ENCODE measurements around the gene GRK5.

The GRK5 gene

DNA sequence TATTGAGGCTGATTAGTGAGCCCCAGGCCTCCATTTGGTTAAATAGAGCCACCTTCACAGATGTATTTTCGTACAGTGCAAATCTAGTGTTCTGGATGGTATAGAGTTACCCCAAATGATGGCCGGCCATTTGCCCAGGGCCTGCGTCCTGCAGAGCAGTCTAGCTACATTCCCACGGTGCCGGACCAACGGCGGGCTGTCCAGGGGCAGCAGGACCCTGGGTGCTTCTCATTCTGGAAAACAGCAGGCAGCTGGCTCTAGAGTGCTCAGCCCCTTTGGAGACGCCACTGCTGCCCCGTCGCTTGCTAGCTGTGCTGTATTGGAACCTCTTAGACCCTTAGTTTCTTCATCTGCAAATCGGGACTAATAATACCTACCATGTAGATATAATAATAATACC lies 186.1 kb downstream of the GRK5 start:
- DNase-seq, result no peak

DNA sequence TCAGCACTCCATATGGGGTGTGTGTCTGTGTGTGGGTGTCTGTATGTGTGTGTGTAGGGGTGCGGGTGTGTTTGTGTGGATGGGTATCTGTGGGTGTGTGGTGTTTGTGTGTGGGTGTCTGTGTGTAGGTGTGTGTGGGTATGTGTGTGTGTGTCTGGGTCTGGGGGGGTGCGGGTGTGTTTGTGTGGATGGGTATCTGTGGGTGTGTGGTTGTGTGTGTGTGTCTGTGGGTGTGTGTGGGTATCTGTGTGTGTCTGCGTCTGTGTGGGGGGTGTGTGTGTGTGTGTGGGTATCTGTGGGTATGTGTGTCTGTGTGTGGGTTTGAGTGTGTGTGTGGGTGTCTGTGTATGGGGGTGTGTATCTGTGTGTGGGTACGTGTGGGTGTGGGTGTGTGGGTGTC lies 186.5 kb downstream of the GRK5 start:
- no peak for DNase-seq

DNA sequence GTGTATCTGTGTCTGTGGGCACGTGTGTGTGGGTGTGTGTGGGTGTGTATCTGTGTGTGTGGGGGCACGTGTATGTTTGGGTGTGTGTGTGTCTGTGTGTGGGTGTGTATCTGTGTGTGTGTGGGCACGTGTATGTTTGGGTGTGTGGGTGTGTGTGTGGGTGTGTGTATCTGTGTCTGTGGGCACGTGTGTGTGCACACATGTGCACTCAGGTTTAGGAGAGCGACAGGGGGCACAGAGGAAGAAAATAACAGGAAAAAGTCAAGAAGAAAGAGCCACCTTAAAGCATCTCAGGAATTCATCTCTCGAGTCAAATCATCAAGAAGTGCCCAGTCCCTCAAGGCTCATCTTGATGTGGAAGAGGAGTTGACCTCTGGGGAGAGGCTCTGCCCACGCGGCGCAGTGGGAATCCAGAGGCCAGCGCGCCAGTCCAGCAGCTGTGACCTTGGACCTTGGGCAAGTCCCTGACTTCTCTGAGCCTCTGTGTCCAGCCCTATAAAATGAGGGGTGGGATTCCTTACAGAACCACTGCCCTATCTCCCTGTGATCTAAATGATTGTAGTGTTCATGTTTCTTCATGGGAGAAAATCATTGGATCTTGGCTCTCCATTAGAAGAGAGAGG lies 187.4 kb downstream of the GRK5 start:
- DNase-seq, result no peak

DNA sequence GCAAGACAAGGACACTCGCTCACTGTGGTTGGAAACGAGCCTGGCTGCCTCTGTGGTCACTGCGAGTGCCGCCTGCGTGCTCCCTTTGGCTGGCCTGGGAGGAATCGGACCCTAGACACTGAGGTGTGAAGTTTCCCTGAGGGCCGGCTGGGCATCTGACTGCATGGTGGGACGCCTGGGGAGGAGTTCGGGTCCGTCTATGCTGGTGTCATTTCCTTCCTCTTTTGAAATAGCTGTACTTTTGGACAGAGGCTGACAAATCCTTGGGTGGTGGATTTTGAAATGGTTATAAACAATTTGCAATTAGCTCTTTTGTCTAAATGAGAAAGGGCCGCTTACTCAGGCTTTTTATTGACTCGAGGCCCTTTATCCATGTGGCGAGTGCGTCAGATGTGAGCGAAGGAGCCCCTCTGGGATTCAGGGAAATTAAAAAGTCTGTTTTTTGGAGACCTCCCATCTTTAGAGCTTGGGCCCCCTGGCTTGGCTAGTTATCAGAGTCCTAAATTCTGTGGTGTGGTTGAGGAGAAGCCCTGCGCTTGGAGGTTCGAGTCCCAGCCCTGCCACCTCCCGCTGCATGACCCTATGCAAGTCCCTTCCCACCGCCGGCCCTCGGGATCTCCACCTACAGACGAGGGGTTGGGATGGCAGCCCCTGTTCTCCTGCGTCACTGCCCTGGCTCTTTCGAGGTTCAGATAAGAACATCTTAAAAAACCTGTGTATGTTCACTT lies 188.1 kb downstream of the GRK5 start:
- peak; percentile 68 for DNase-seq

DNA sequence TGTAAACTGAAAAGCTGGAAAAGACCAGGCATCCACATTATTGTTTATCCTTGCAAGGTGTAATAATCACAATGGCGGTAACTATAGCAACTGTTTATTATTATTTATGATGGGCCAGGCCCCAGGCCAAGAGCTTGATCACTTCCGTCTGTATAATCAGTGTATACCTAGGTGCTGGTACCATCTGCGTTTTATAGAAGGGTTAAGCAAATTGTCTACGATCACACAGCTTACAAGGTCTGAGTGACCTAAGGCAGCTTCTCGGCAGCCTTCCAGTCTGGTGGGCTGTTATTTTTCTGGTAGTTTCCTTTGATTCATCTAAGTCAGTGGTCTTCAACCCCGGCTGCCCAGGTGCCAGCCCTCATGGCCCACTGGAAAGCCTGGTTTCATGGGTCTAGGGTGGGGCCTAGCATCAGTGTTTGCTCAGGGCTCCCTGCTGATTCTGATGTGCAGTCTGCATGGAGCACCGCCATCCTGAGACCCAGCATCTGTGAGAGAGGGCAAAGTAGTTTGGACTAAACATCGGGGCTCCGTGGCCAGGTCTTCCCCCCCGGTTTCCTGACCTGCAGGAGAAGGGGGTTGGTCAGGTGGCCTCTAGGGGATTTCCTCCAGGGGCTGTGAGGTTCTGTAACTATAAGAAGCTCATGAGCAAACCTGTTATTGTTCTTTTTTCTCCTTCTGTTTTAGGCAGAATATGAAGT lies 188.8 kb downstream of the GRK5 start:
- peak; percentile 37 for DNase-seq

DNA sequence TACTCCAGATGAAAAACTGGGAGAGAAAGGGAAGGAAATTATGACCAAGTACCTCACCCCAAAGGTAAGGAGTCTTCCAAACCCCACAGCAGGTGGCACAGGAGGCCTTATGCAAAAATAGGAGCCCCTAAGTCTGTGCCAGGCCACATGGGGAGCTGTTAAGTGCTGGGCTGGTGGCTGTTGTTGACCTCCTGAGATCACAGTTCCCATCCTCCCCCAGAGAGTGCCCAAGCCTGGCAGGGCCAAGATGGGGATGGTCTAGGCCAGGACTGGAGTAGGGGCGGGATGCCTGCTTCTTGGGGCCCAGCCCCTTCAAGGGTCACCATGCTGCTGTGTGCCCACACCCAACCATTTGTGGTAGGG lies 189.3 kb downstream of the GRK5 start:
- no peak for DNase-seq

DNA sequence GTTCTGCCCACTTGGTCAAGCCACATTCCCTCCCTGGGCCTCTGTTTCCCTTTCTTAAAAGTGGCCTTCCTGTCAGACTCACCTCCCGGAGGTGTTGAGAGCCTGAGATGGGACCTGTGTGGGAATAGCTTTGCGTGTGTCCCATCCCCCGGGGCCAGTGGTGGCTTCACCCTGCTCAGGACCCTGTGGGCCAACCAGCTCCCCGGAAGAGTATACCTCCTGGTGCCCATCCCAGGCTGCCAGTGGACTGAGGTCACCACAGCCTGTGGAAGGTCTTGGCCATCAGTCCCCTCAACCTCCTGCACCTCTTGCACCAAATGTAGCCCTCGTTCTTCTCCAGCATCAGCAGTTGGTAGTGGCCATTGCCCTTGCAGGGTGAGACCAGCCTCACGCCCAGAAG lies 190.0 kb downstream of the GRK5 start:
- no peak for DNase-seq

DNA sequence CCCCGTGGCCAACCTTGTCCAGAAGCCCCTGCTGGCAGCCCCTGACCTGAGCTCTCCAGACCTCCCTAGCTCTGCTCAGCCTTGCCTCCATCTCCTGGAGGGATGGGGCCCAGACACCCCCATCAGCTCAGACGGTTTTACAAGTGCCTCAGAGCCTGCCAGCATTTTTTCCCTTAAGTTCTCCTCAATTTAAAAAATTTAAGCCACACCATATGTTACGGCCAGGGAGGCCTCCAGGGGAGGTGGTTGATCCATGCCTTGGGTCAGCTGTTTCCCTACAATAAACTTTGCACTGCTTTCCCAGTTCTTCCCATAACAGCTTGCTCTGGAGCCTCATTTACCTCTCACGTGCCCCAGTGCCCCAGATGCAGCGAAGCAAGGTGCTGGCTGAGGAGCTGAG lies 191.6 kb downstream of the GRK5 start:
- DNase-seq, result no peak

DNA sequence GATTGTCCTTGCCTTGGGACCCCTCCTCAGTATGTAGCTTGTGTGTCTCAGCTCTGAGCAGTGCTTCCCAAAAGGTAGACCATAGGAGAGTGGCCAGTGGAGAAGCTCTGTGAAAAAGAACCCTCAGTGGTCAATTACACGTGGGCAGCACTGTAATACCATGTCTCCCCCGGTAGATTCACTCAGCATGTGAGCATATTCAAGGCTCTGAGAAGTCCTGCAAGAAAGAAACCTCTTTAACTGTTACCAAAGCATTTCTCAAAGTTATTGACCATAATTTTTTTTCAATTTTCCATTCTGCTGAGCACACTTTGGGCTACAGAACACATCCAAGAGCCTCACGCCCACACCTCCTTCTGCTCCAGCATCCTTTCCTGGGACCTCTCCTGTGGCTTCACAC lies 192.1 kb downstream of the GRK5 start:
- DNase-seq, result no peak

DNA sequence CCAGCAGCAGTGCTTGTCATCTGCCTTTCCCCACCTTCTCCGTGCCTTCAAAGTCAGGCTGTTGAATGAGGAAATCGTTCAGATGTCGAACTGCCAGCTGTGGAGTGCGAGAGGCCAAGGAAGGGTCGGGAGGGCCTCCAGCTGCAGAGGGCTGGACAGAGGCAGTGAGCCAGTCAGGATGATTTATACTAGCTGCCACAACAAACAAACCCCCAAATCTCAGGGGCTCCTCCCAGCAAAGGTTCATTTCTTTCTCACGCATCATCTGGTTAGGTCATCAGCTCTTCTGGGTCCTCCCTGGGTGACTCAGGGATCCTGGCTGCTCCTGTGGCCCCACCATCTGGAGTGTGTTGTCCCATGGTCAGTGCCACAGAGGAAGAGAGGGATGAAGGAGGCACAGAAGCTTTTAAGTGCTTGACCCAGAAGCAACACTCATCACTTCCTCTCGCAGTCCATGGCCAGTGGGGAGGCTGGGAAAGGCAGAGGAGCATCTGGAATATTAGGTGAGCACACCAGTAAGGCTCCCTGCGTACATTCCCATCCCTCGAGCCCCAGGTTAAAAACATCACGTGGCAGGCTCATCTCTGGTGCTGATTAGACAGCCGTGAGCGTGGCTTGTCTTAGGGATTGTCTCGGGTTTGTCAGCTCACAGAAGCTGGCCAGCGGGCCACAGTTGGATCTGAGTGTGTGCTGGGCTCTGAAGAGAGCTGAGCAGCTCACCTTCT lies 194.5 kb downstream of the GRK5 start:
- DNase-seq, result peak; percentile 44

DNA sequence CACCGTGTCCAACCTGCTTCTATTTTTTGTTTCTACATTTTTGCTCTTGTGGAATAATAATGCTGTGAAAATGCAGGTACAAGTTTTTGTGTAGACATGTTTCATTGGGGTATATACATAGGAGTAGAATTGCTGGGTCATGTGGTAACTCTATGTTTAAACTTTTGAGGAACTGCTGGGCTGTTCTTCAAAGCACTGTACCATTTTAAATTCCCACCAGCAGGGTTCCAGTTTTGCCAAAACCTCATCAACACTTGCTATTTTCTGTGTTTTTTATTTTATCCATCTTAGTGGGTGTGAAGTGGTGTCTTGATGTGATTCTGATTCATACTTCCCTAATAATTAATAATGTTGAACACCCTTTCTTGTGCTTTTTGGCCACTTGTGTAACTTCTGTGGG lies 196.6 kb downstream of the GRK5 start:
- no peak for DNase-seq

DNA sequence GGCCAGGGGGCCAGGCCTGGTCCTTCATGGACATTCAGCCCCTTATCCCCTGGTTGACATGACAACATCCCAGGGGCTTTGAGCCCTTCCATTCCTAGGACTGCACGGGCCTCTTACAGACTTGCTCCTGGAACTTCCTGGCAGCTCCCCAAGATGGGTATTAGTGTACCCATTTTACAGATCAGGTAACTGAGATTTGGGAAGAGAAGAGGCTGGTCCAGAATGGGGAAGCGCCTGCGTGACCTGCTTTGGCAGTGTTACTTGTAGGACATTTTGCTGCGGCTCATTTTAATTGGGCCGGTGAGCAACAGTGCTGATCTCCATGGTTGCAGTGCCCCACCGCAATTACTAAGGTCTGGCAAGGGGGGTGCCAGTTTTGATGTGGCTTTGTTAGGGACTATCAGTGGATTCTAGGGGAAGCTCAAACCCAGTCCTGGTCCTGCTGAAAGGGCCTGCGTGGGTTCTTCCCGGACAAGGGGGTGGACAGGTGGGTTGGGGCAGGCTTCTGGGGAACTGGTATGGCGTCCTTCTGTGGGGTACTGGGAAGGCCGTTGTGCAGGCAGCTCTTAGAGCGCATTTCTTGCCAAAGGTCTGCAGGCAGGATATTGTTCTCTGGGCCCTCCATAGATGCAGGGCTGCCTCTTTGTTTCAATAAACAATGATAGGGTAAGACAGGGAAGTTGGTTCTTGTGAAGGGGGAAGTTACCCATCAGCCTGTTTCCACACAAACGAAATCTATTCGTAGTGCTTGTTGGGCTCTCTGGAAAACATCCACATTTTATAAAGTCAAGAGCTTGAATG lies 197.5 kb downstream of the GRK5 start:
- no peak for DNase-seq

DNA sequence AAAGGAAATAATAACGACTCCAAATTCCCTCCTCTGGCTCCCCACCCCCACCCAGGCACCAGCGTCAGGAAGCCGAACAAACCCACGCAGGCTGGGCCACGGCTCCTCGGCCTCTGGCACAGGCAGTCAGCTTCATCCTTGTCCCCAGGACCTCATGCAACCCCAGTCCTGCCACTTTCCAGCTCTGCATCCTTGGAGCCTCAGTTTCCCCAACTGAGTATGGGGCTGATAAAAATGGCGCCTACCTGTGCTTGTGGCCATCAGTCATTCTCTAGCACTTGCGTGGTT lies 198.1 kb downstream of the GRK5 start:
- no peak for DNase-seq

DNA sequence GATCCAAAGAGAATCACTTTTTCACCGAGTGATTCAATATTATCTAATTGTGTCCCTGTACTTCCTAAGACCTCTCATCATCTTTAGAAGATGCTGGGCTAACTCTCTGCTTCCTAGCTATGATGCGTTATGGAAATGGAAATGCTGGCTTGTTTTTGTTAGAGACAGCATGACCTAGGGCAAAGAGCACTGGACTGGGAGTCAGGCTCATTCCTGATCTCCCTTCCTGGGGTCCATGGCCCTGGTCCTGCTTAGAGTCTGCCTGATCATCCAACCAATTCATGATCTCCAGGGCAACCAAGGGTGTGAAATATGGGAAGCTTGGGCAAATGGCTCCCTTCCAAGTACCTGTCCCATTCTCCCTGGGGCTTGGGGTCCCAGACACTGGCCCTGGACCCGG lies 198.8 kb downstream of the GRK5 start:
- DNase-seq, result no peak

DNA sequence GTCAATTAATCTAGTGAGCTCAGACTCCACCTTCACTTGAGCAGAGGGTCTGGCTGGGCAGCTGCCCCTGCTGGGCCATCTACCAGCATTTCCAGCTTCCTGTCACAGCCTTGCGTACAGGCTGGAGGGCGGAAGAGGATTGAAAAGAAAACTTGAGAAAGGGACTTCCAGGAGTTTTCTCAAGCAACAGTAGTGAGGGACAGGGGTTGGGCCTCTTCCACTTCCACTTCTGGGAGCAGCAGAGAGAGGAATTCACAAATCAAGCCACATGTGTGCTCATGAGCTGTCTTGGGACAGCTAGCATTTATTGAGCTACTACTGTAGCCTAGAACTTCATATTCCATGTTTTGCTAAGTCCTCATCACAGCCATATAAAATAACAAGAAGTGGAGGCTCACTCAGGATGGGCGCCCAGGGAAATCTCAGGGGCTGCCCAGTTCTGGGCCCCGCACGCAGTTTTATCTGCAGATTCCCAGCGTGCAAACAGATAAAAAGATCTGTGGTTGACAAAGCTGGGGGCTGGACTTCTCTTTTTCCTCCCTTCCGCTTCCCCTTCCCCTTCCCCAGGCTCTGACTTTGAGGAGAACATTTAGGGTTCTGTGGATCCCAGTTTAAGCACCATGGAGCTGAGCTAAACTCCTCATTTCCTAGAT lies 199.4 kb downstream of the GRK5 start:
- no peak for DNase-seq

DNA sequence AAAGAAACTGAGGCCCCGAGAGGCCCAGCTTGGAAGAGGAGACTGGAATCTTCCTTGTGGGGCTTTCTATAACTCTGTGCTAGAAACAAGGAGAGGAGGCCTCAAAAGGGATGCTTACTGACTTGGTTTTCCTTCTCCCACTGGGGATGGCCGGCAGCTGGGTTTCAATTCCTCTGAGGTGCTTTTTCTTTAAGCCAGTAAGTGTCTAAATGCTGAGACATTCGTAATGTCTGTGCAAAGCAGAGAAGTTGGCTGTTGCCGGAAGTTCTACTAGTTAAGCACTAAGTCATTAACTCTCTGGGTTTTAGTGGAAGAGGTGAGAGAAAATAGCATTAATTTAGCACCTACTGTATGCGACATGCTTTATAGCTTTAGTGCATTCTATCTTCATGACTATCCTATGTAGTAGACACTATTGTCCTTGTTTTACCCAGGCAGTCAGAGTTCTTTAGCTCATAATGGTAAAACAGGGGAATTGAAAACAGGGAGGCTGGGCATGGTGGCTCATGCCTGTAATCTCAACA lies 199.9 kb downstream of the GRK5 start:
- DNase-seq, result no peak

DNA sequence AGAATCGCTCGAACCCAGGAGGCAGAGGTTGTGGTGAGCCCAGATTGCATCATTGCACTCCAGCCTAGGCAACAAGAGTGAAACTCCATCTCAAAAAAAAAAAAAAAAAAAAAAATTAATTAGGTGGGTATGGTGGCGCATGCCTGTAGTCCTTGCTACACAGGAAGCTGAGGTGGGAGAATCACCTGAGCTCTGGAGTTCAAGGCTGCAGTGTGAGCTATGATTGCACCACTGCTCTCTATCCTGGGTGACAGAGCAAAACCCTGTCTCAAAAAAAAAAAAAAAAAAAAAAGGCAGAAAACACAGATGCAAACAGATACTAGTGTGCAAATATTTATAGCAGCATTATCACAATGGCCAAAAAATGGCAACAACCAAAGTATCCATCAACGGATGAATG lies 200.7 kb downstream of the GRK5 start:
- DNase-seq, result no peak

DNA sequence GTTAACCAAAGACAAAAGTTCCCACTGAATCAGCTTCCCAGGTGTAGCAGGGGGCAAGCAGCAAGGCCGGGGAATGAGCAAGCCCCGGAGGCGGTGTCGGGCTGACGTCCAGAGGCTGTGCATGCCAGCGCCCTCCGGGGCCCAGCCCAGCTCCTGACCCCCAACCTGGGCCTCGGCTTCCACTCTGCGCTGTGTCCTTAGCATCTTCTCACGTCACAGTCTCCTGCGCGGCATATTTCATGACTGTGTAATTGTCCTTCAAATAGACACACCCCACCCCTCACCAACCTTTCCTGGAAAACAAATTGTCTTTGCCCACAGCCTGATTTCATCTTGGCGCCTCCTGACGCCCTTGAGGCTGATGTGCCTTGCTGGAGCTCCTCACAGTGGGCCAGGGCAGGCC lies 201.6 kb downstream of the GRK5 start:
- no peak for DNase-seq

DNA sequence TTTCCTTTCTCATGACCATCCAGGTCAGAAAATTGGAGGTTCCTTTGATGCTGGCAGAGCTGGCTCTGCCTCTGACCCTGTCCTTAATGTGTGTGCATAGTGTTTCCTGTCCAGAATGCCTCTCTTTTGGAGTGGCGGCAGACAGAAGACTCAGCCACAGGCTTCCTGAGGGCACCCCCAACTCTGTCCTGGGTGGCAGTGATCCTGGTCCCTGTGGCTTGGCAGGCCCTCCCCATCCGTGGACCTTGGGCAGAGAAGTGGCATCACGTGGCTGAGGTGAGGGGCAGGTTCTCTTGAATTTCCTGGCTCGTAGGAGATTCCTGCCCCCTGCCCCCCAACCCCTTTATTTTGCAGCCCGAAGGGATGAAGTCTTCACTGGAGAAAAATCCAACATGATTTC lies 202.0 kb downstream of the GRK5 start:
- DNase-seq, result no peak

DNA sequence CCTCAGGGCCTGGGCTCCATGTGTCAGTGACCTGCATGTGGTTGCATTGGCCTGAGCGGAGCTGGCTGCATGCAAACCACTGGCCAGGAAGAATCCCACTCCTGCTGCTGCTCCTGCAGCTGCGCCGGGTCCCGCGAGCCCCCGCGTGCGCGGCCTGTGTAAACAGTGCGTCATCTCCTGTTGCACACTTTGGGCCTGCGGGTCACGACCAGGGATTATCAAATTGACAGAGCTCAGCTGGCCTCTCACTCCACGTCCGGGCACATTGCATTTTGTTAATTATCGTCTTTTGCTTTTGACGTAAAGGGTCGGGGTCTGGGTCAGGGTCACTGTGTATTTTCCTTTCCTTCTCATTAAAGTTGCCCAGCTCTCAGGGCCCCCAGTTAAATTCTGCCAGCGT lies 202.5 kb downstream of the GRK5 start:
- DNase-seq, result no peak

DNA sequence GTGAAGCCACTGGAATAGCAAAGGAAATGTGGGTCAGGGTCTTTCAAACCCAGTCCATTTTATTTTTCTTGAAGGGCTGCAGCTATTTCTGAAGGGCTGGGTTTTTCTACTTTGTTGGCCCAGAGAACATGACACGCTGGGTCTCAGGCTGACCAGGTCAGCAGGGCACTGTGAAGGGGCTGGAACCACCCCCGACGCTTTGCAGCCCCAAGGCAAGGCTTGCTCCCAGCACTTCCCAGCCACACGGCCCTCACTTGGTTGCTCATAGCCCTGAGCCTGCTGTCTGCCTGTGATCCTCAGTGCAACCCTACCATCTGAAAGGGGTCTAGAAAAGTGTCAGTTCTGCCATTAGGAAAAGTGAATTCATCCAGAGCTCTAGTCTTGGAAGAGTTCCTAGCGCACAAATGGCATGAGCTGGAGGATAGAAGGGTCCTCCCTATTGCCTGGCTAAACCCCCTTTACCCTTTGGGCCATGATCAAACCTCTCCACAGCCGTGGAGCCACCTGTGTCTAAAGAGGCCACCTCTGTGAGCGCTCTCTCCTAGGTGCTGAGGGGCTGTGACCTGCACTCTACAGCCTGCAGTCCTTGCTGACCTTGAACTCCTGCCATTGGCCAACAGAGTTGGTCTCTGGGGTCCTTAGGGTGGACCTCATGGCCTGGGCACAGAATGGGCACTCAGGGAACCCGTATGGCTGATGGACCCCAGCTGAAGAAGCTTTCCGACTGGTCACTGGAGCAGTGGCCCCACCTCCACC lies 203.2 kb downstream of the GRK5 start:
- DNase-seq, result no peak
